SU-DHL-6 (cell line): ENCODE results near the gene C5orf63.
A peak's percentile ranks its signal among the peaks of the same experiment; 100 is the strongest.
"Not testable (repeated sequence)": the region's sequence is repeated elsewhere in the genome, so short reads cannot be mapped to it uniquely, and the experiment has no call there.

Experiments
- H2AFZ ChIP-seq: fragments of 200-600 bp; sonication (generic); 2 replicates; pipeline ENCODE4 v1.6.1; 2014; ENCODE audit warnings: low read depth, mild to moderate bottlenecking, moderate library complexity, mixed read lengths, antibody characterized with exemption, low read length; ENCODE audit not compliant: severe bottlenecking
- H3F3A ChIP-seq: fragments of 200-600 bp; shearing (Covaris generic); 2 replicates; pipeline ENCODE4 v1.6.0; 2016; ENCODE audit warnings: antibody characterized with exemption, mild to moderate bottlenecking; ENCODE audit not compliant: insufficient read depth
- H3K27ac ChIP-seq: fragments of 200-600 bp; sonication (generic); 2 replicates; pipeline ENCODE4 v1.5.1; 2016; ENCODE audit warnings: low read depth, mild to moderate bottlenecking, low read length, moderate library complexity, mixed read lengths
- H3K27me3 ChIP-seq: fragments of 200-600 bp; sonication (generic), shearing (Covaris generic); 2 replicates; pipeline ENCODE4 v1.6.0; 2014; ENCODE audit warnings: mild to moderate bottlenecking, low read length
- H3K36me3 ChIP-seq: fragments of 200-600 bp; sonication (generic); 2 replicates; pipeline ENCODE4 v1.6.1; 2014; ENCODE audit warnings: mild to moderate bottlenecking, low read length, mixed read lengths
- H3K4me2 ChIP-seq: fragments of 300-600, 200-600 bp; shearing (Covaris generic), sonication (generic); 2 replicates; pipeline ENCODE4 v1.6.0; 2014; ENCODE audit warnings: low read length, low read depth, mild to moderate bottlenecking; ENCODE audit not compliant: poor library complexity, severe bottlenecking
- H3K4me3 ChIP-seq: fragments of 200-600 bp; sonication (generic); 2 replicates; pipeline ENCODE4 v1.5.1; 2014; ENCODE audit warnings: antibody characterized with exemption, low read length, mild to moderate bottlenecking, mixed read lengths; ENCODE audit not compliant: insufficient read depth, poor library complexity, severe bottlenecking
- H3K79me2 ChIP-seq: fragments of 200-600 bp; sonication (generic); 2 replicates; pipeline ENCODE4 v1.6.1; 2014; ENCODE audit warnings: mild to moderate bottlenecking, low read length, moderate library complexity; ENCODE audit not compliant: insufficient read depth
- H3K9ac ChIP-seq: fragments of 200-600 bp; sonication (generic); 2 replicates; pipeline ENCODE4 v1.7.0; 2014; ENCODE audit warnings: mild to moderate bottlenecking, low read length
- H3K9me2 ChIP-seq: fragments of 200-600 bp; sonication (generic); replicated peaks from 2 replicates; pipeline ENCODE4 v1.6.1; 2014; ENCODE audit warnings: low read length; ENCODE audit not compliant: insufficient read depth
- H3K9me3 ChIP-seq: fragments of 200-600 bp; sonication (generic); 2 replicates; pipeline ENCODE4 v1.6.1; 2014; ENCODE audit warnings: low read length, mixed read lengths; ENCODE audit not compliant: insufficient read depth
- H4K20me1 ChIP-seq: fragments of 200-600 bp; sonication (generic); 2 replicates; pipeline ENCODE4 v1.6.1; 2014; ENCODE audit warnings: low read depth, mild to moderate bottlenecking, antibody characterized with exemption, low read length, moderate library complexity, mixed read lengths
- CTCF ChIP-seq: fragments of 200-600 bp; sonication (generic); IDR thresholded peaks from one replicate; pipeline ENCODE4 v1.5.1; 2017; ENCODE audit warnings: antibody characterized with exemption, mild to moderate bottlenecking, low read length, moderate library complexity; ENCODE audit not compliant: insufficient read depth, poor library complexity, severe bottlenecking
- EZH2phosphoT487 ChIP-seq: fragments of 200-600 bp; sonication (generic), shearing (Covaris generic); conservative IDR thresholded peaks from 2 replicates; pipeline ENCODE4 v1.6.1; 2018; ENCODE audit warnings: mild to moderate bottlenecking, antibody characterized with exemption, low read length, moderate library complexity, mixed read lengths

The C5orf63 gene

DNA sequence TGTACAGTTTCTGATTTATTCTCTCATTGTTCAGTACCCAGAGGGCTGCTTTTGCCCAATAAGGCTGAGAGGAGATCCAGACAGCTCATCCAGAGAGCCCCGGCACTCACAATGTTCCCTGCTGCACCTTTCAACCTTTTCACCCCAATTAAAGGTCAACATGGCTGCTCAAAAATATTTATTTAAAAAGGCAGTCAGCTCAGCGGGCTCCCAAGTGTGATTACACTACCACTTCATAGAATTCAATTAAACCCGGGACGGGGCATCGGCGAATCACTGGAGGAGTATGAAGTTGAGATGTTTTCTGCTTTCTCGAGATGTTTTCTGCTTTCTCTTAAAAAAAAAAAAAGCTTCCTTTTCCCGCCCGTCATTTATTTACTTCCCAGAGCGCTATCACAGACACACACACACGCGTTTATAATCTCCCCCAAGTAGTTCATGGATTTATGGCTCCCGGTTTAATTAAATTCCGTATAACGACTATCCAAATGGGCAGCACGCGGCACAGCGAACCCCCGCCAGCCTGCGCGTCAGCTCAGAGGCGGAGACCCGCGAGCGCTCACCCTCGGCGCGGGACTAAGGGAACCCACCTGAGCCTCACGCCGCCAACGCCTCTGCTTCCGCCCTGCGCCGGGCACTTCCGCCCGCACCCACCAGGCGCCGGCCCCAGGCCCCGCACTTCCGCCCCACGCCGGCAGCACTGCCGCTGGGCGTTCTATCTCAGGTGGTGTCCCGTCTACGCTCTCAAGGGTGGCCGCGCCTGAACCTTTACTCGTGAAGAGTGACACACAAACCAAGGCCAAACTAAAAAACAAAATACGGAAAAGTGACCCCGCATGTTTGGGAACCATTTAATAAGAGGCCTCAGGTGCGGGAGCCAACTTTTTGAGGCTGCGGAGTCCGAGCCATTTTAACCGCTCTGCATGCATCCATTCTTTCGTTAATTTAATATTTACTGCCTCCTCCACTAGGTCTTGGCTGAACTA, at the start of gene C5orf63:
C5orf63 (minus strand) TSS at position 642 of the 986 bp plus-strand sequence. CDS start 14,507 bp downstream, outside the sequence.
- peak within 1 kb of the TSS; percentile 91 for H2AFZ ChIP-seq
- no peaks in the 10 kb centered on the region for H4K20me1 ChIP-seq
- no peaks in the 10 kb centered on the region for H3K36me3 ChIP-seq
- H3K27ac ChIP-seq, result peak within 1 kb of the TSS; percentile 27
- peak within 1 kb of the TSS; percentile 83 for H3K4me2 ChIP-seq
- peaks cover 11% of the 10 kb centered on the region; the same call in 1 of the 2 replicates for H3F3A ChIP-seq
- H3K27me3 ChIP-seq, result no peaks in the 10 kb centered on the region
- no peaks in the 10 kb centered on the region for H3K79me2 ChIP-seq
- H3K9ac ChIP-seq, result peak within 1 kb of the TSS; percentile 65
- H3K9me2 ChIP-seq, result no peaks in the 10 kb centered on the region
- TF ChIP-seq EZH2phosphoT487, result no peak
- TF ChIP-seq CTCF, result no peak
- H3K9me3 ChIP-seq, result no peaks in the 10 kb centered on the region
- H3K4me3 ChIP-seq, result peak within 1 kb of the TSS; percentile 66

DNA sequence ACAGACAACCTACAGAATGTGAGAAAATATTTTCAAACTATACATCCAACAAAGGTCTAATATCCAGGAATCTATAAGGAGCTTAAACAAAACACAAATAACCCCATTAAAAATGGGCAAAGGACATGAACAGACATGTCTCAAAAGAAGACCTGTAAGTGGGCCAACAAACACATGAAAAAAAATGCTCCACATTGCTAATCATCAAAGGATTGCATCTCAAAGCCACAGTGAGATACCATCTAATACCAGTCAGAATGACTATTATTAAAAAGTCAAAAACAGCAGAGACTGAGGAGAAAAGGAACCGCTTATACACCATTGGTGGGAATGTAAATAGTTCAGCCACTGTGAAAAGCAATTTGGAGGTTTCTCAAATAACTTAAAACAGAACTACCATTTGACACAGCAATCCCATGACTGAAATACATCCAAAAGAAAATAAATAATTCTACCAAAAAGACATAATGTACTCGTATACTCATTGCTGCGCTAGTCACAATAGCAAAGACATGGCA, 39.1 kb upstream of the C5orf63 start:
- no peaks in the 10 kb centered on the region for H3K9me3 ChIP-seq
- no peaks in the 10 kb centered on the region for H3K27me3 ChIP-seq
- no peak overlapping the region for H3K27ac ChIP-seq

GRCh38 chr5:127111112-127111511, 37.8 kb upstream of the C5orf63 start:
- no peak overlapping the region for H3K4me3 ChIP-seq
- no peaks in the 10 kb centered on the region for H3K27me3 ChIP-seq
- H3K27ac ChIP-seq, result no peak overlapping the region
- no peaks in the 10 kb centered on the region for H4K20me1 ChIP-seq
- H2AFZ ChIP-seq, result no peak overlapping the region
- H3K36me3 ChIP-seq, result no peaks in the 10 kb centered on the region
- no peaks in the 10 kb centered on the region for H3K9me3 ChIP-seq
- H3K9ac ChIP-seq, result no peak overlapping the region
- no peak for TF ChIP-seq EZH2phosphoT487
- no peaks in the 10 kb centered on the region for H3K9me2 ChIP-seq
- H3K4me2 ChIP-seq, result no peak overlapping the region
- no peaks in the 10 kb centered on the region for H3F3A ChIP-seq
- H3K79me2 ChIP-seq, result no peaks in the 10 kb centered on the region

More for the DNA sequence above, 39.1 kb upstream of the C5orf63 start:
- no peaks in the 10 kb centered on the region for H4K20me1 ChIP-seq
- TF ChIP-seq CTCF (no peak), EZH2phosphoT487 (no peak)
- no peak overlapping the region for H3K4me2 ChIP-seq
- H3F3A ChIP-seq, result no peaks in the 10 kb centered on the region
- no peak overlapping the region for H3K4me3 ChIP-seq
- no peak overlapping the region for H2AFZ ChIP-seq
- H3K9me2 ChIP-seq, result no peaks in the 10 kb centered on the region
- no peaks in the 10 kb centered on the region for H3K36me3 ChIP-seq
- H3K9ac ChIP-seq, result no peak overlapping the region
- H3K79me2 ChIP-seq, result no peaks in the 10 kb centered on the region

DNA sequence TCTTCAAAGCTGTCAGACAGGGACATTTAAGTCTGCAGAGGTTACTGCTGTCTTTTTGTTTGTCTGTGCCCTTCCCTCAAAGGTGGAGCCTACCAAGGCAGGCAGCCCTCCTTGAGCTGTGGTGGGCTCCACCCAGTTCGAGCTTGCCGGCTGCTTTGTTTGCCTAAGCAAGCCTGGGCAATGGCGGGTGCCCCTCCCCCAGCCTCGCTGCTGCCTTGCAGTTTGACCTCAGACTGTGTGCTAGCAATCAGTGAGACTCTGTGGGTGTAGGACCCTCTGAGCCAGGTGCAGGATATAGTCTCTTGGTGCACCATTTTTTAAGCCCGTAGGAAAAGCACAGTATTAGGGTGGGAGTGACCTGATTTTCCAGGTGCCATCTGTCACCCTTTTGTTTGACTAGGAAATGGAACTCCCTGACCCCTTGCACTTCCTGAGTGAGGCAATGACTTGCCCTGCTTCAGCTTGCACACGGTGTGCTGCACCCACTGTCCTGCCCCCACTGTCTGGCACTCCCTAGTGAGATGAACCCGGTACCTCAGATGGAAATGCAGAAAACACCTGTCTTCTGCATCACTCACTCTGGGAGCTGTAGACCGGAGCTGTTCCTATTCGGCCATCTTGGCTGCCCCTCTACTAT, 35.4 kb upstream of the C5orf63 start:
- not testable (repeated sequence) for H3K9ac ChIP-seq, H3K9me2 ChIP-seq, H4K20me1 ChIP-seq, H3K4me3 ChIP-seq, H3K79me2 ChIP-seq, H3K9me3 ChIP-seq, H3K36me3 ChIP-seq, H3F3A ChIP-seq, H2AFZ ChIP-seq, H3K4me2 ChIP-seq, H3K27me3 ChIP-seq, H3K27ac ChIP-seq
